Mesenchymal stem cell (in vitro differentiated cells and primary cell): ENCODE data around the gene DOCK3.

Experiments
- DNase-seq: peaks from one replicate; pipeline ENCODE4 v3.0.0-alpha.2; 2013
- H2AFZ ChIP-seq: one replicate; pipeline ENCODE4 v1.6.1; 2013; ENCODE audit warnings: low read depth, mild to moderate bottlenecking, control low read depth, inconsistent platforms, low read length, moderate library complexity
- H2AK5ac ChIP-seq: 2 replicates; pipeline ENCODE4 v1.6.1; 2013; ENCODE audit warnings: low read length, moderate library complexity, mild to moderate bottlenecking, inconsistent platforms; ENCODE audit not compliant: severe bottlenecking
- H2BK120ac ChIP-seq: one replicate; pipeline ENCODE4 v1.6.1; 2013; ENCODE audit warnings: low read depth, mild to moderate bottlenecking, inconsistent platforms, low read length, moderate library complexity
- H2BK12ac ChIP-seq, 2 experiments: one replicate each; pipeline ENCODE4 v1.6.1; 2013; ENCODE audit warnings: inconsistent platforms in 2 of 2, low read length in 2 of 2, mild to moderate bottlenecking in 2 of 2, moderate library complexity in 2 of 2, control low read depth in 1 of 2
- H2BK15ac ChIP-seq: one replicate; pipeline ENCODE4 v1.6.1; 2013; ENCODE audit warnings: mild to moderate bottlenecking, low read depth, inconsistent platforms; ENCODE audit not compliant: poor library complexity, severe bottlenecking
- H2BK5ac ChIP-seq: 2 replicates; pipeline ENCODE4 v1.6.1; 2013; ENCODE audit warnings: low read depth, mild to moderate bottlenecking, low read length, control low read depth, inconsistent platforms; ENCODE audit not compliant: poor library complexity, severe bottlenecking
- H3K14ac ChIP-seq, 2 experiments: one replicate each; pipeline ENCODE4 v1.6.1; 2013; ENCODE audit warnings: inconsistent platforms in 2 of 2, low read length in 2 of 2, control low read depth in 1 of 2, mild to moderate bottlenecking in 1 of 2, moderate library complexity in 1 of 2
- H3K18ac ChIP-seq, 2 experiments: one replicate each; pipeline ENCODE4 v1.6.1; 2013; ENCODE audit warnings: inconsistent platforms in 2 of 2, low read length in 2 of 2, control low read depth in 1 of 2, low read depth in 1 of 2, mild to moderate bottlenecking in 1 of 2
- H3K23ac ChIP-seq, 2 experiments: one replicate each; pipeline ENCODE4 v1.6.1; 2013; ENCODE audit warnings: inconsistent platforms in 2 of 2, low read length in 2 of 2, mild to moderate bottlenecking in 2 of 2, moderate library complexity in 2 of 2, control low read depth in 1 of 2
- H3K27ac ChIP-seq: 2 replicates; pipeline ENCODE4 v1.5.1; 2013; ENCODE audit warnings: mild to moderate bottlenecking, moderate library complexity, low read length, control low read depth, inconsistent platforms; ENCODE audit not compliant: poor library complexity, severe bottlenecking
- H3K27me3 ChIP-seq, 2 experiments: 2 replicates each; pipeline versions ENCODE4 v1.6.1 to v1.7.0; 2013; ENCODE audit warnings: low read length in 2 of 2, mild to moderate bottlenecking in 2 of 2, moderate library complexity in 2 of 2, control low read depth in 1 of 2, inconsistent platforms in 1 of 2; ENCODE audit not compliant: control insufficient read depth in 1 of 2, insufficient read depth in 1 of 2
- H3K36me3 ChIP-seq, 2 experiments: 2 replicates each; pipeline versions ENCODE4 v1.6.1 to v1.7.0; 2013; ENCODE audit warnings: low read length in 2 of 2, control low read depth in 1 of 2, inconsistent platforms in 1 of 2, low read depth in 1 of 2, mild to moderate bottlenecking in 1 of 2; ENCODE audit not compliant: insufficient read depth in 2 of 2, control insufficient read depth in 1 of 2
- H3K4ac ChIP-seq, 2 experiments: one replicate each; pipeline ENCODE4 v1.6.1; 2013; ENCODE audit warnings: inconsistent platforms in 2 of 2, low read length in 2 of 2, mild to moderate bottlenecking in 2 of 2, moderate library complexity in 2 of 2, control low read depth in 1 of 2, low read depth in 1 of 2
- H3K4me1 ChIP-seq: 2 replicates; pipeline ENCODE4 v1.6.1; 2013; ENCODE audit warnings: low read depth, low read length, control low read depth; ENCODE audit not compliant: control insufficient read depth, insufficient read depth
- H3K4me2 ChIP-seq: 2 replicates; pipeline ENCODE4 v1.6.1; 2013; ENCODE audit warnings: low read length, mild to moderate bottlenecking, inconsistent platforms; ENCODE audit not compliant: poor library complexity, severe bottlenecking
- H3K4me3 ChIP-seq, 2 experiments: 2 replicates each; pipeline versions ENCODE4 v1.5.1 to v1.7.0; 2013; ENCODE audit warnings: low read length in 2 of 2, mild to moderate bottlenecking in 2 of 2, control low read depth in 1 of 2, low read depth in 1 of 2; ENCODE audit not compliant: insufficient read depth in 1 of 2
- H3K79me1 ChIP-seq: replicated peaks from 2 replicates; pipeline ENCODE4 v1.6.1; 2013; ENCODE audit warnings: mild to moderate bottlenecking, control low read depth, low read length, inconsistent platforms; ENCODE audit not compliant: poor library complexity, severe bottlenecking
- H3K9ac ChIP-seq: 2 replicates; pipeline ENCODE4 v1.7.0; 2013; ENCODE audit warnings: mild to moderate bottlenecking, low read length, moderate library complexity
- H3K9me3 ChIP-seq: 2 replicates; pipeline ENCODE4 v1.7.0; 2013; ENCODE audit warnings: mild to moderate bottlenecking, low read length; ENCODE audit not compliant: control insufficient read depth
- H4K8ac ChIP-seq: one replicate; pipeline ENCODE4 v1.6.1; 2013; ENCODE audit warnings: inconsistent platforms, mild to moderate bottlenecking, low read length, moderate library complexity
- H4K91ac ChIP-seq: one replicate; pipeline ENCODE4 v1.6.1; 2013; ENCODE audit warnings: mild to moderate bottlenecking, low read length, inconsistent platforms
- WGBS: methylation state at CpG from one replicate; pipeline ENCODE4 v1.1.7; 2013; ENCODE audit warnings: mixed read lengths; 5-methylcytosine and 5-hydroxymethylcytosine counted together

The DOCK3 gene

DNA sequence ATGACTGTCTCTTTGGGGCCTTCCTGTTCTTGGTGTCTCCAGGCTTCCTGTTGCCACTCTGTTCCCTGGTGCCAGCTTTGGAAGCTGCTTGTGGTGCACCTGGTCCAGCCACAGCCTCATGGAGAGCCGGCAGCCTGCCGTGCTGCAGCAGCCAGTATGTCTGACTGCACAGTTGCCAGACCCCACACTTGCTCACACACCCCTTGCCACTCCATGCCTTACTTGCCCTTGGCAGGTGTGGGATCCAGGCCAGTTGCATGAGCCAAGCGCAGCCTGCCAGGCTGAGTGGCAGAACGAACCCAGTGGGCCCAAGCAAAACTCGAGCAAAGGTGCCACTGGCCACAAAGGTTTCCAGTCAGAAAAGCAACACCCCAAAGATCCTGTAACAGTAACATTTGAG, 309.2 kb downstream of the DOCK3 start:
- no peak overlapping the region for H3K4ac ChIP-seq
- H2AFZ ChIP-seq = no peak overlapping the region
- H3K4me3 ChIP-seq = no peak overlapping the region
- H2BK12ac ChIP-seq = no peak overlapping the region
- H2BK15ac ChIP-seq = no peak overlapping the region
- H3K27me3 ChIP-seq = no peaks in the 10 kb centered on the region
- no peak overlapping the region for H2AK5ac ChIP-seq
- H3K23ac ChIP-seq = peak overlapping the region in 1 of 2 experiments; percentile 67
- H3K4me1 ChIP-seq = no peaks in the 10 kb centered on the region
- H3K79me1 ChIP-seq = no peaks in the 10 kb centered on the region
- H2BK120ac ChIP-seq = no peak overlapping the region
- DNase-seq = no peak
- H3K27ac ChIP-seq = no peak overlapping the region
- H3K14ac ChIP-seq = no peak overlapping the region
- H3K9ac ChIP-seq = no peak overlapping the region
- WGBS = 93% methylated on average over 4 of the region's 5 CpGs
- H4K91ac ChIP-seq = no peak overlapping the region
- H3K9me3 ChIP-seq = no peaks in the 10 kb centered on the region
- H4K8ac ChIP-seq = no peak overlapping the region
- no peak overlapping the region for H3K18ac ChIP-seq
- H2BK5ac ChIP-seq = no peak overlapping the region
- no peaks in the 10 kb centered on the region for H3K36me3 ChIP-seq
- no peak overlapping the region for H3K4me2 ChIP-seq

DNA sequence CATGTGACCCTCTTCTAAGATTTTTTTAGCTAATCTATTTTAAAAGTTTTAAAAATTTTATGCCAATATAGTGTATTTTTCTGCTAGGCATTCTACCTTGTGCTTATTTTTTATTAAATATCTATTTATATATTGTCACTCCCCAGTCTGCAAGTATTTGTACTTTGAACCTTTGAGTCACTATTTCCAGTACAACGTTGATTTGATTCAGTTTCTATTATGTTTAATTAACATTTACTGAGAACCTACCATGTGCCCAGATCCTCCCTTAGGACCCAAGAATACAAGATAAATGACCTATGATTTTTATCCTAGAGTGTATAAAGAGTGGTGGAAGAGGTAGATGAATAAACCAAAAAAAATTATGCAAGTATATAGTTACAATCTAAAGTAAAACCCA, 311.2 kb downstream of the DOCK3 start:
- H3K14ac ChIP-seq = no peak overlapping the region
- WGBS = no CpG with 5 or more reads among the region's 1 CpG

DNA sequence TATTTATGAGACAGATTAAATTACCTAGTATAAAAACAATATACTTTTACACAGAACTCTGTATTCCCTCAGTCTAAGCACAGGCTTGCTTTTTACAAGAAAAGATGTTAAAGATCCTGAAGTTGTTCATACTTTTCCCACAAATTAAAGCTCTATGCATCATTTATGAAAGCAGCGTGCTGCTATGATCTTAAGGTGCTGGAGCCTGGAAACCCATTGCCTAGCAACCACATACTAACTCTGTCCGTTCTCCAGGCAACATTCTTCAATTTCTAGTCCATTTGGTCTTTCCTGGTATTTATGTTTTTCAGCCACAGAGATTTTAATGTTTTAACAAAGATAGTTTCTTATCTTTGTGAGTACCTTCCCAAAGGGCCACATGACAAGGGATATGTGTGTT, 312.0 kb downstream of the DOCK3 start:
- Histone ChIP-seq H3K36me3 (no peaks in the 10 kb centered on the region), H3K4ac (no peak overlapping the region), H3K79me1 (no peaks in the 10 kb centered on the region), H2BK15ac (no peak overlapping the region), H3K27ac (no peak overlapping the region), H3K23ac (no peak overlapping the region), H3K14ac (no peak overlapping the region), H3K4me2 (no peak overlapping the region), H2AFZ (no peak overlapping the region), H2BK12ac (no peak overlapping the region), H4K91ac (no peak overlapping the region), H3K4me3 (no peak overlapping the region), H2BK120ac (no peak overlapping the region), H4K8ac (no peak overlapping the region), H3K27me3 (no peaks in the 10 kb centered on the region), H3K18ac (no peak overlapping the region), H2BK5ac (no peak overlapping the region), H2AK5ac (no peak overlapping the region), H3K4me1 (no peaks in the 10 kb centered on the region), H3K9ac (no peak overlapping the region), H3K9me3 (peaks cover 22% of the 10 kb centered on the region)
- DNase-seq = no peak
- WGBS = 67% methylated on average over 1 of the region's 2 CpGs

More for the DNA sequence above, 311.2 kb downstream of the DOCK3 start:
- Histone ChIP-seq H3K79me1 (no peaks in the 10 kb centered on the region), H3K9ac (no peak overlapping the region), H3K23ac (no peak overlapping the region), H2BK15ac (no peak overlapping the region), H3K4me1 (no peaks in the 10 kb centered on the region), H3K36me3 (no peaks in the 10 kb centered on the region), H3K9me3 (peaks cover 14% of the 10 kb centered on the region), H3K4me2 (no peak overlapping the region), H3K27me3 (no peaks in the 10 kb centered on the region), H2AK5ac (no peak overlapping the region), H3K18ac (no peak overlapping the region), H2AFZ (no peak overlapping the region), H2BK12ac (no peak overlapping the region), H2BK120ac (no peak overlapping the region), H2BK5ac (no peak overlapping the region), H3K4me3 (no peak overlapping the region), H4K91ac (no peak overlapping the region), H3K27ac (no peak overlapping the region), H3K4ac (no peak overlapping the region), H4K8ac (no peak overlapping the region)
- DNase-seq = no peak

DNA sequence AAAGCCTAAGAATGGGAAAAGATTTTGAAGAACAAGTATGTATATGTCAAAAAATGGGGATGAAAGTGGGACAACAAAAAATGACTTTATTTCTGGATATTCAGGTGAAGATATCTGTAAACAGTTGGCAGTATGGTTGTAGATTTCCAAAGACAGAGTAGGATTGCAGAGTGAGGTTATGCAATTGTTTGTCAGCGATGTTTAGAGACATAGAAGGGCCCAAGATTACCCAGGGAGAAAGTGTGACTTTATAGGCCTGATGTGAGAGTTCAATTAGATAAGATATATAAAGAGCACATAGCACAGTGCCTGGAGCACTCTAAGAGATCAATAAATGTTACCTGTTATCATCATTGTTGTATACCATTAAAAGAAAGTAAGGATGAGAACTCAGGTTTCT, 319.8 kb downstream of the DOCK3 start:
- no peak overlapping the region for H4K91ac ChIP-seq
- no peak overlapping the region for H3K4me2 ChIP-seq
- peaks cover 28% of the 10 kb centered on the region for H3K9me3 ChIP-seq
- H2BK120ac ChIP-seq = no peak overlapping the region
- H3K36me3 ChIP-seq = no peaks in the 10 kb centered on the region
- 47% methylated on average over 1 of the region's 1 CpG for WGBS
- H2AFZ ChIP-seq = no peak overlapping the region
- no peak overlapping the region for H3K18ac ChIP-seq
- no peak overlapping the region for H4K8ac ChIP-seq
- H3K27ac ChIP-seq = no peak overlapping the region
- H2BK5ac ChIP-seq = no peak overlapping the region
- no peak overlapping the region for H3K23ac ChIP-seq
- H2BK12ac ChIP-seq = no peak overlapping the region
- no peak for DNase-seq
- no peaks in the 10 kb centered on the region for H3K4me1 ChIP-seq
- H2AK5ac ChIP-seq = no peak overlapping the region
- H3K79me1 ChIP-seq = no peaks in the 10 kb centered on the region
- no peak overlapping the region for H2BK15ac ChIP-seq
- H3K14ac ChIP-seq = no peak overlapping the region
- H3K4me3 ChIP-seq = no peak overlapping the region
- H3K27me3 ChIP-seq = no peaks in the 10 kb centered on the region
- no peak overlapping the region for H3K4ac ChIP-seq
- no peak overlapping the region for H3K9ac ChIP-seq
